Medulla oblongata (tissue), 1 donor: ENCODE data around the gene NEIL3.

ENCODE experiments used
- DNase-seq: peaks from one replicate; pipeline ENCODE4 v3.0.0-alpha.2; 2015; ENCODE audit errors: extremely low spot score

Gene NEIL3, protein sequence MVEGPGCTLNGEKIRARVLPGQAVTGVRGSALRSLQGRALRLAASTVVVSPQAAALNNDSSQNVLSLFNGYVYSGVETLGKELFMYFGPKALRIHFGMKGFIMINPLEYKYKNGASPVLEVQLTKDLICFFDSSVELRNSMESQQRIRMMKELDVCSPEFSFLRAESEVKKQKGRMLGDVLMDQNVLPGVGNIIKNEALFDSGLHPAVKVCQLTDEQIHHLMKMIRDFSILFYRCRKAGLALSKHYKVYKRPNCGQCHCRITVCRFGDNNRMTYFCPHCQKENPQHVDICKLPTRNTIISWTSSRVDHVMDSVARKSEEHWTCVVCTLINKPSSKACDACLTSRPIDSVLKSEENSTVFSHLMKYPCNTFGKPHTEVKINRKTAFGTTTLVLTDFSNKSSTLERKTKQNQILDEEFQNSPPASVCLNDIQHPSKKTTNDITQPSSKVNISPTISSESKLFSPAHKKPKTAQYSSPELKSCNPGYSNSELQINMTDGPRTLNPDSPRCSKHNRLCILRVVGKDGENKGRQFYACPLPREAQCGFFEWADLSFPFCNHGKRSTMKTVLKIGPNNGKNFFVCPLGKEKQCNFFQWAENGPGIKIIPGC

GRCh38 chr4:177309522-177310371, at the start of gene NEIL3:
TSS of gene NEIL3 (plus strand) at chr4:177309874. CDS start at chr4:177309954, 80 bp downstream.
- DNase-seq, result peak; percentile 87

DNA sequence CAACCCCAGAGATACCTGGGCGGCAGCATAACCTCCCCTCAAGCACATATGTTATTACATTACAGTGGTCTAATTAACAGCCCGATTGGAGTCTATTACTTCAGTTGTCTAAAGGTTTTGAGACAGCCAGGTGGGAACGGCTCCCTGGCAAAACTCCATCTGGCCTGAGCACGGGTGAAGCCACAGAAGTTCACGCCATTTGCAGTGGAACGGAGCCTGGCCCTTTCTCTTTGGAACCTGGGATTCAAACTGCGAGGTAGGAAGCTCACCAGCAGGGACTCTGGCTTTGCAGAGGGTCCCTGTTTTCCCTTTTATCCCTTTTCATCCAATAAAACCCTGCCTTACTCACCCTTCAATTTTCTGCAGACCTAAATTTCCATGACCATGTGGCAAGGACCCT, 45.9 kb upstream of the NEIL3 start:
- DNase-seq, result no peak

DNA sequence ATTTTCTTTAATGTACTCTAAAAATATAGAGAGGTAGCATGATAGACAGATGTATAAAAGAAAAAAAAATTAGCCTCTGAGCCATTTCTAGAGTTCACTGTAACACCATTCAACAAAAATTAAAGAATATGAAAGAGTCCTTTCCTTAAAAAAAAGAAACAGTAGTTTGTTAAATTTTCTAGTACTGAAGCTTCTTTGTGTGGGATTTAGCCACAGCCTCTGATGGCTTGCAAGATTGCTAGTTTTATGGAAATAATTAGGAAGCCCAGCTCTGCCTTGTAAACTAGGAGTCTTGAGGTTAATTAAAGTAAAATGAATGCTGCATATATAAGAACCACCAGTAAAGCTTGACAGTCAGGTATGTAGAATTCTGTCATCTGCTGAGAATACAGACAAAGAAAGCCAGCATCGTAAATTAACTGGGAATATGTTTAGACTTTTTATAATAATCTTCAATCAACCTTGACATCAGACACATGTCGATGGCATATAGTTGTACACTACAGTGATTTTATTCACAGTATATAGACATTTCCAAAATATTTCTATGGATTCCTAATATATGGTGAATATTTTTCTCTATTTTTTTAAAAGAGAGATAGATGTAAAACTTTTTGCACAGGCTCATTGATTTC, 44.8 kb upstream of the NEIL3 start:
- DNase-seq, result no peak

- DNase-seq, result no peak
Observed at GRCh38 chr4:177265729-177266128, 43.9 kb upstream of the NEIL3 start.

DNA sequence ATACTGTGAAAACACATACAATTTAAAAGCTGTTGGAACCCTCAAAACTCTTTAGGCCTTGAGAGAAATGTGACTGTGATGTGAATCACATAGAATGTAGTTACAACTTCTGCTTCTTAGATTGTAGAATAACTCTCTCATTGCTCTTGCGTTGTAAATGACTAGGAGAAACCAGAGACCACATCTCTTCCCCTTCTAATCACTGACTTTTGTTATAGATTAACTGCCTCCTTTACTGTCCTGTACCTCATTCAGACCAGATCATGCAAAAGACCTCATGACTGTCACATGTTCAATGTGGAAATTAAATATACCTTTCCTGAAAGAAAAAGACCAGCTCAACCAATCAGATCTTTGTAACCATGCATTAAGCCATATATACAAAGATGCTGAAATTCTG, 43.2 kb upstream of the NEIL3 start:
- DNase-seq, result no peak

DNA sequence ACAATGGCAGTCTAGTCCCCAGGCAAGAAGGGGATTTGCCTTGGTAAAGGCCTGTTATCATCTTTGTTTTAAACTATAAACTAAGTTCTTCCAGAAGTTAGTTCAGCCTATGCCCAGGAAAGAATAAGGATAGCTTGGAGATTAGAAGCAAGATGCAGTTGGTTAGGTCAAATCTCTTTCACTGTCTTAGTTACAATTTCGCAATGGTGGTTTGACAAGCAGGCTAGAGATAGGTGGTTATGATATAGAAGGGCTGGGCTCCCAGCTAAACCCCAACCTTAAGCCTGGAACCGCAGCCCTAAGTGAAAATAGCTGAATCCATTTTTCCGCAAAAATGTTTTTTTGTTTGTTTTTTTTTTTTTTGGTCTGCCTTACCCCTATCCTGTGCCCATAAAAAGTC, 41.8 kb upstream of the NEIL3 start:
- DNase-seq, result no peak

- no peak for DNase-seq
Observed at GRCh38 chr4:177271091-177271490, 38.6 kb upstream of the NEIL3 start.

- DNase-seq, result no peak
Observed at GRCh38 chr4:177271915-177272766, 37.5 kb upstream of the NEIL3 start.

DNA sequence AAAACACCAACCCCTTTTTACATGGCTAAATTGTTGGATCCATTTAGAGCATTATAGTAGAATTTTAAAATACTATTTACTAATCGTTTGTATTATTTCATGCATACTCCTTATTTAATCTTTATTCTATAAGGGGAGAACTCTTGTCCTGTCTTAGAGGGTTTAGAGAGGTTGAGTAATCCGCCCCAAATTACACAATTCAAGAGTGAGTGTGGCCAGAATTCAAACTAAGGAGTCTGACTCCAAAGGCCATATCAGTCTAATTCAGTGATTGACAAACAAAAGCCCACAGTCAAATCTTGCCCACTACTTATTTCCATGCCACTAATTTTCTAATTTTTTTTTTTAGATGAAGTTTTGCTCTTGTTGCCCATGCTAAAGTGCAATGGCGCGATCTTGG, 33.7 kb upstream of the NEIL3 start:
- no peak for DNase-seq

DNA sequence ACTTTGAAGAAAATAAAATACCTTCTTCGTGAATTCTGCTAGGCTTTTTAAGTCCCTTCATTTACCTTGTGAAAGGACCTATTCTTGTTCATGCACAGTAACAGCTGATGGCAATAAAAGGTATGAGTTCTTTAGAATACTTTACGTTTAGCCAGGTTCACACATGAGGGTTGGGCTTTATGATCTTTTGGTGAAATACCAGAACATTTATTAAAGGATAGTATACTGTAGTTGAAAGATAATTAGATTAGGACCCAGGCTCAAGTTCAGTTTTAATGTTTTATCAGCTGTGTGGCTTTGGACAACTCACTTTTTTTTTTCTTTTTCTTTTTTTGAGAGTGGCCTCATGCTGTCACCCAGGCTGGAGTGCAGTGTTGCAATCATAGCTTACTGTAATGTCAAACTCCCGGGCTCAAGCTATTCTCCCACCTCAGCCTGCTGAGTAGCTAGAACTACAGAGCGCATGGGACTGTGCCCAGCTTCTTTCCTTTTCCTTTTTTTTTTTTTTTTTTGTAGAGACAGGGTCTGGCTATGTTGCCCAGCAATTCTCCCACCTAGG, 28.2 kb upstream of the NEIL3 start:
- DNase-seq, result no peak

DNA sequence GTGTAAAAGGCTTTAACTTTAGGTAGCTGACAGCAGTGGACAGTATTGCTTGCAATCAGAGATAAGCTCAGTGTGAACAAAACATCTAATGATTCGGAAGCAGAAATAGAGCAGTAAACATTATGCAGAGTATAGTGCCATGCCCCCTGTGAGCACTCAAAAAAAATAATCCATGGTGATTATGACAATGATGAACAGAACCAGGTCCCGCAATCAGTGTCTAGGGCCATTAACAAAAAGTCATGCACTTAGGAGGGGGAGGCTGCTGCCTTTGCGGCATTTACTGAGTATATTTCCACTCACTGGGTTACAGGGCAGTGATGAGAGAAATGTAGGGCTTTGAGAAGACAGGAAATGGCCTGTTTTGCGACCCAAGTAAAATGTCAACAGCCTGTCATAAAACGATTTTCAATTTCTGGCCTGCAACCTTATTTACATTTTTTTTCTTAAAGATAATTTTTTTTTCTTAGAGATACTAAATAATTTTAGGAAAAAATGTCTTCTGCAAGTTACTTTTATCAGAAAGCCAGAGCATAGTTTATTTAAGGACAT, 27.3 kb upstream of the NEIL3 start:
- no peak for DNase-seq

DNA sequence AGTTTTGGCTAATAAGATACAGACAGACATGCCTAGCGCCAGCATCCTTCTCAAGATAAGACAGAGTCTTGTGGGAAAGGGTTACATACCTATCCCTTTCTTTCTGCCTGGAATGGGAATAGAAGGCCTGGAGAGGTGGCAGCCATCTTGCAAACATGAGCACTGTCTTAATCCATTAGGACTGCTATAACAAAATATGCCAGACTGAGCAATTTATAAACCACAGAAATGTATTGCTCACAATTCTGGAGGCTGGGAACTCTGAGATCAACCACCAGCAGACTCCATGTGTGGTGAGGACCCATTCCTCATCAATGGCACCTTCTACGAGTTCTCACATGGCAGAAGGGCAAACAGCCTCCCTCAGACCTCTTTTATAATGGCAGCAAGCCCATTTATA, 26.5 kb upstream of the NEIL3 start:
- DNase-seq, result no peak

DNA sequence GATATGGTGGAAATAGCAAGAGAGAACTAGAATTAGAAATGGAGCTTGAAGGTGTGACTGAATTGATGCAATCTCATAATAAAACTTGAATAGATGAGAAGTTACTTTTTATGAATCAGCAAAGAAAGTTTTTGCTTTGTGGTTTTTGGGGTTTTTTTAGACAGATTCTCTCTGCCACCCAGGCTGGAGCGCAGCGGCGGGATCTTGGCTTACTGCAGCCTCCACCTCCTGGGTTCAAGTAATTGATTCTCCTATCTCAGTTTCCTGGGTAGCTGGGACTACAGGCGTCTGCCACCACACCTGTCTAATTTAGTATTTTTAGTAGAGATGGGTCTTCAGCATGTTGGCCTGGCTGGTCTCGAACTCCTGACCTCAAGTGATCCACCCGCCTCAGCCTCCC, 23.7 kb upstream of the NEIL3 start:
- DNase-seq, result no peak

- DNase-seq, result no peak
Observed at GRCh38 chr4:177287255-177287654, 22.4 kb upstream of the NEIL3 start.

- no peak for DNase-seq
Observed at GRCh38 chr4:177288335-177288734, 21.3 kb upstream of the NEIL3 start.

- DNase-seq, result no peak
Observed at GRCh38 chr4:177290780-177291179, 18.9 kb upstream of the NEIL3 start.

- DNase-seq, result no peak
Observed at GRCh38 chr4:177292171-177292570, 17.5 kb upstream of the NEIL3 start.

- no peak for DNase-seq
Observed at GRCh38 chr4:177293208-177294033, 16.3 kb upstream of the NEIL3 start.

DNA sequence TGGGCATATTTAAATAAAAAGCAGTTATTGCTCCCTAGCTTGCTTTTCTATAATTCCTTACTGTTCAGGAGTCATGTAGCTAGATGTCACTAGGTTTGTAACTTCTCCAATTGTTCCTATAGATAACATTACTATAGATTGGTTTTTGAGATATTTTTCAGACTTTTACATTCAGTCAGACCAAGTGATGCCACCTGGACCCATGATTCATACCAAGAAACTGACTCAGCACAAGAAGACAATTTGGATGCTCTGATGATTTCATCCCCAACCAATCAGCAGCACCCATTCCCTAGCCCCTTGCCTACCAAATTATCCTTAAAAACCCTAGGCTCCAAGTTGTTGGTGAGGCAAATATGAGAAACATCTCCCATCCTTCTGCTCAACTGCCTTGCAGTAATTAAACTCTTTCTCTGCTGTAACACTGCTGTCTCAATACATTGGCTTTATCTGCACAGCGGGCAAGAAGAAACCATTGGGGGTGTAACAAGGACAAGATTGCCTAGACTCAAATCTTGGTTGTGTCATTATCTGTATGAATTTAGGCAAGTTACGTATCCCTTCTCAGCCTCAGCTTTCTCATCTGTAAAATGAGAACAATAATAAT, 11.8 kb upstream of the NEIL3 start:
- DNase-seq, result no peak
